GM13977 (cell line): Measurements from ENCODE around the gene ROPN1L.

ENCODE experiments used
- DNase-seq: peaks from one replicate; pipeline ENCODE4 v3.0.0; 2012; ENCODE audit warnings: low spot score
- CTCF ChIP-seq: IDR thresholded peaks from 2 replicates; pipeline ENCODE4 v1.5.1; 2012; ENCODE audit warnings: mild to moderate bottlenecking, control low read depth; ENCODE audit not compliant: insufficient read depth; ENCODE audit errors: extremely low read depth, missing control alignments
- in situ Hi-C: fragments of 300-500 bp; cut with MboI; formaldehyde crosslinking; loops from one replicate; pipeline ENCODE4 v1.12.0; 2022; ENCODE audit warnings: low sequenced_read_pairs, low pct_unique_long_range_greater_than_20kb, mixed read lengths, inconsistent platforms; ENCODE audit not compliant: unreplicated experiment

Gene ROPN1L

DNA sequence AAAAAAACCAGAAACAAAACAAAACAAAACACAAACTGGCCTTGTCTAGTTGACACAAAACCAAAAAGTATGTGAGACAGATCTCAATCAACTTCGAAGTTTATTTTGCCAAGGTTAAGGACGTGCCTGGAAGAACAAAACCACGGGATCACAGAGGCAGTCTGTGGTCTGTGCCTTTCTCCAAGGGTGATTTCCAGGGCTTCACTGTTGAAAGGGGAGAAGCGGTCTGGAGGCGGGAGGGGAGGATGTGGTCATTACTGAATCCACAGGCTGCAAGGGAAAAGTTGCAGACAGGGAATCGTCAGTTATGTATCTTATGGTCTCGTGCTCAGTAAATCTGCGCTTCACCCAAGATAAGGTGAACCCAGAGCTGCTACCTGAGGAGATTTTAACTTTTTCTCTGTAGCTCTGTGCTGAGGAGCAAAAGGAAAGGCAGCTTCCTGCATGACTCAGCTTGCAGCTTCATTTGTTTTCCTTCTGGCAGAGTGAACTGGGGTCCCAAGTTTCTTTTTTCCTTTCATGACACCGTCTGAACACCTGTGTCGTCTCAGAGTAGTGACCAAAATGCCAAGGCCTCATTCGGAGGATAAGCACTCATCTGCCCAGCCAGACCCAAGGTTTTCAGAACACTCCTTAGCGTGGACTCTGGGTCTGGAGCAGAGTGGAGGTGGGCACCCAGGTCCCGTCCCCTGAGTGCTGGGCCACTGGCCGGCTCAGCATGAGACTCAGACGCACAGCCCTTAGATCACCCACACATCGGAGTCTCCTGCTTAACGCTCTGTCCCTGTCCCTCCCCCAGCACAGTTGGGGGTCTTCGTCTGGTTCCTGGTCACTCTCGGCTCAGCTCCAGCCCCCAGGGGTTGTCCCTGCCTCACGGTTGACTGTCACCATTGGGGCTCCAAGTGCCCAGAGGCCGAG lies 25.9 kb downstream of the ROPN1L start:
- no peak for DNase-seq
- no peak for TF ChIP-seq CTCF
- in situ Hi-C loops = no loop called here

DNA sequence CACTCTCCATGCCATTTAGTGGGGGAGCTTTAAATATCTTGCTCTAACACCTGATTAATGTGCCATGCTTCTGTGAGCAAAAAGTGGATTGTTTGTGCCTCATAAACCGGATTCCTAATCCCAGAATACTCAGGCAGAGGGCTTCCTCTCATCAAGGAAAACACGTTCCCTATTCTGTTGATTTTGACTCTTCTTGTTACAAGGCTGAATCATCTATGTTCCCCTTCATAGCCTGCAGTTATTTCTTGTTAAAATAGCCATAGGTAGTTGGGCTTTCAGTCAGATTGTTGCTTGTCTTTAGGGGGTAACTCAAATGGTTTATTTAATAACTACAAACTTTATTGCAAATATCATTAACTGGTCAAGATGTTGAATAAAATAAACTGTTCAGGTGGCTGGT lies 26.6 kb downstream of the ROPN1L start:
- DNase-seq = no peak
- no peak for TF ChIP-seq CTCF
- in situ Hi-C loops = no loop called here

GRCh38 chr5:10469253-10470050 lies 27.8 kb downstream of the ROPN1L start:
- TF ChIP-seq CTCF = no peak
- DNase-seq = no peak
- in situ Hi-C loops = no loop called here

- no peak for DNase-seq
- in situ Hi-C loops = no loop called here
- no peak for TF ChIP-seq CTCF
Measured at GRCh38 chr5:10470669-10471068, 29.0 kb downstream of the ROPN1L start.

GRCh38 chr5:10471677-10472076 lies 30.0 kb downstream of the ROPN1L start:
- TF ChIP-seq CTCF = no peak
- in situ Hi-C loops = no loop called here
- no peak for DNase-seq

DNA sequence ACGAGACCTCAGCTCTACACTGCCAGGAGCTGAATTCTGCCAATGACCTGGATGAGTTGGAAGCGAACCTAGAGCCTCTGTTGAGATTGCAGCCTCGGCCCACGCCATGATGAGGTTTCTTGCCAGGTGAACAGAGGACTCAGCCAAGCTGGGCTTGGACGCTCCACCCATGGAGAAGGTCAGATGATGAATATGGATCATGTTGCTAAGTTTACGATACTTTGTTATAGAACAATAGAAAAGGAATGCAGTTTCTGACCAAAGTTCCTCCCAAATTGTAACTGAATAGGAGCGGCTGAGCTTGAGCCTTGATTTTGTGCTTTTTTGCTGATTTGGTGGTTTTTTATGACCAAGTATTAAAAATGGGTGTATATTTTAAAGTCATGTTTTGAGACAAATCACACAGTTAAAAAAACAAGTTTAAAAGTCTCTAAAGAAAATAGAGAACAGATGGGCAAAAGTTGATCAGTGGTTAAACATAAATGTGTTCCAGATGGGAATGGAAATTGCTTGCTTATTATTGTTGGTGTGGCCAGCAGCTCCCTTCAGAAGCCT lies 32.9 kb downstream of the ROPN1L start:
- no peak for DNase-seq
- TF ChIP-seq CTCF = no peak
- in situ Hi-C loops = no loop called here
